IMR-90 (cell line): ENCODE results near the gene IFNL3. TPM values are rescaled to one million over a fixed set of nuclear protein-coding genes. Genes with fewer than 3 reads are reported as not detected.

Experiments
- ATAC-seq: fragments of 200-7000 bp; cut with Tn5 transposase; 2 replicates; pipeline ENCODE4 v1.9.1; 2020; ENCODE audit warnings: low read depth, mild to moderate bottlenecking, moderate library complexity
- BruUV-seq: library from RNA; stranded (reverse); fragments of 400-500 nt; replicated peaks from 2 replicates; lab custom pipeline; 2021; lab: Mats Ljungman, UMichigan
- CTCF ChIA-PET: fragments of 300-600 bp; formaldehyde crosslinking; extraction: SDS; loops from one replicate; lab custom pipeline; 2021; ENCODE audit warnings: antibody characterized with exemption; lab: Yijun Ruan, JAX
- POLR2A ChIA-PET: fragments of 300-600 bp; sonication (Branson Sonifier 250); formaldehyde crosslinking; loops from one replicate; lab custom pipeline; 2022; ENCODE audit warnings: antibody characterized with exemption; ENCODE audit not compliant: unreplicated experiment; lab: Charles Lee
- DNase-seq: peaks from one replicate; pipeline ENCODE4 v3.0.0; 2013
- H2AFZ ChIP-seq: replicated peaks from 2 replicates; pipeline ENCODE3; 2013; ENCODE audit warnings: low read length, mild to moderate bottlenecking; ENCODE audit not compliant: poor library complexity
- H2AK5ac ChIP-seq: 2 replicates; pipeline ENCODE4 v1.6.1; 2013; ENCODE audit warnings: low read depth, low read length, inconsistent platforms
- H2AK9ac ChIP-seq: replicated peaks from 2 replicates; pipeline ENCODE3; 2013; ENCODE audit warnings: mild to moderate bottlenecking, low read depth, low read length, moderate library complexity; ENCODE audit not compliant: poor library complexity
- H2BK120ac ChIP-seq: 2 replicates; pipeline ENCODE4 v1.6.1; 2013; ENCODE audit warnings: low read depth, low read length, inconsistent platforms
- H2BK15ac ChIP-seq: 3 replicates; pipeline ENCODE4 v1.6.1; 2013; ENCODE audit warnings: low read depth, low read length, inconsistent platforms
- H2BK20ac ChIP-seq: 2 replicates; pipeline ENCODE4 v1.6.1; 2013; ENCODE audit warnings: low read depth, mild to moderate bottlenecking, inconsistent platforms, low read length, moderate library complexity
- H2BK5ac ChIP-seq: 2 replicates; pipeline ENCODE4 v1.6.1; 2013; ENCODE audit warnings: mild to moderate bottlenecking, low read depth, low read length, inconsistent platforms; ENCODE audit not compliant: poor library complexity, severe bottlenecking
- H3K14ac ChIP-seq: replicated peaks from 2 replicates; pipeline ENCODE4 v1.6.1; 2013; ENCODE audit warnings: low read depth, low read length, inconsistent platforms
- H3K18ac ChIP-seq: 2 replicates; pipeline ENCODE4 v1.6.1; 2013; ENCODE audit warnings: low read depth, low read length, control low read depth
- H3K23ac ChIP-seq: 2 replicates; pipeline ENCODE4 v1.6.1; 2013; ENCODE audit warnings: low read depth, low read length, inconsistent platforms
- H3K27ac ChIP-seq: 2 replicates; pipeline ENCODE4 v1.5.1; 2013; ENCODE audit warnings: mild to moderate bottlenecking, control low read depth, low read length; ENCODE audit not compliant: insufficient read depth
- H3K27me3 ChIP-seq: 2 replicates; pipeline ENCODE4 v1.6.1; 2013; ENCODE audit warnings: low read length; ENCODE audit not compliant: control insufficient read depth, insufficient read depth
- H3K36me3 ChIP-seq: 2 replicates; pipeline ENCODE4 v1.6.1; 2013; ENCODE audit warnings: low read length, mixed read lengths; ENCODE audit not compliant: control insufficient read depth, insufficient read depth
- H3K4ac ChIP-seq: 2 replicates; pipeline ENCODE4 v1.6.1; 2013; ENCODE audit warnings: low read depth, low read length, inconsistent platforms
- H3K4me1 ChIP-seq: 2 replicates; pipeline ENCODE4 v1.6.1; 2013; ENCODE audit warnings: low read length, mixed read lengths; ENCODE audit not compliant: control insufficient read depth, insufficient read depth
- H3K4me2 ChIP-seq: 2 replicates; pipeline ENCODE4 v1.6.1; 2013; ENCODE audit warnings: low read depth, mild to moderate bottlenecking, control low read depth, low read length, moderate library complexity
- H3K4me3 ChIP-seq: 2 replicates; pipeline ENCODE4 v1.5.1; 2013; ENCODE audit warnings: low read depth, mild to moderate bottlenecking, control low read depth, low read length, moderate library complexity; ENCODE audit not compliant: insufficient read depth
- H3K56ac ChIP-seq: 2 replicates; pipeline ENCODE4 v1.6.1; 2013; ENCODE audit warnings: low read length, inconsistent platforms; ENCODE audit not compliant: insufficient read depth; ENCODE audit errors: extremely low read depth
- H3K79me1 ChIP-seq, 2 experiments: 2 replicates each; pipeline ENCODE4 v1.6.1; 2013; ENCODE audit warnings: low read length in 2 of 2, inconsistent platforms in 1 of 2, low read depth in 1 of 2
- H3K9ac ChIP-seq: 2 replicates; pipeline ENCODE4 v1.6.1; 2013; ENCODE audit warnings: low read depth, low read length, control low read depth
- H3K9me1 ChIP-seq: 2 replicates; pipeline ENCODE4 v1.6.1; 2013; ENCODE audit warnings: low read length, inconsistent platforms; ENCODE audit not compliant: insufficient read depth
- H3K9me3 ChIP-seq: 2 replicates; pipeline ENCODE4 v1.6.1; 2013; ENCODE audit warnings: low read length; ENCODE audit not compliant: control insufficient read depth, insufficient read depth
- H4K20me1 ChIP-seq: 2 replicates; pipeline ENCODE4 v1.6.1; 2013; ENCODE audit warnings: low read length, inconsistent platforms; ENCODE audit not compliant: insufficient read depth
- H4K5ac ChIP-seq: 2 replicates; pipeline ENCODE4 v1.6.1; 2013; ENCODE audit warnings: mild to moderate bottlenecking, low read depth, low read length, control low read depth
- H4K8ac ChIP-seq, 2 experiments: 2 replicates each; pipeline ENCODE4 v1.6.1; 2013; ENCODE audit warnings: low read depth in 2 of 2, low read length in 2 of 2, control low read depth in 1 of 2, inconsistent platforms in 1 of 2
- H4K91ac ChIP-seq: 2 replicates; pipeline ENCODE4 v1.6.1; 2013; ENCODE audit warnings: low read depth, low read length, inconsistent platforms; ENCODE audit not compliant: insufficient read depth
- FOS ChIP-seq: fragments of 150-350 bp; IDR thresholded peaks from 2 replicates; pipeline ENCODE4 v1.6.1; 2016; ENCODE audit warnings: low read depth, low read length
- WGBS, 2 experiments: methylation state at CpG; one replicate each; pipeline versions ENCODE4 v1.1.5 to v1.1.7; 2013; ENCODE audit warnings: missing lambda C conversion rate in 2 of 2; ENCODE audit not compliant: insufficient read length in 1 of 2; ENCODE audit errors: extremely low coverage in 2 of 2; 5-methylcytosine and 5-hydroxymethylcytosine counted together
- dilution Hi-C: fragments of 300-500 bp; cut with HindIII; formaldehyde crosslinking; loops from one replicate; pipeline ENCODE4 v1.14.3; 2018; ENCODE audit warnings: low sequenced_read_pairs; ENCODE audit not compliant: unreplicated experiment
- in situ Hi-C: fragments of 300-500 bp; cut with MboI; formaldehyde crosslinking; loops from 3 replicates; pipeline ENCODE4 v1.14.3; 2019; ENCODE audit warnings: low sequenced_read_pairs, inconsistent platforms, mixed read lengths
- intact Hi-C: fragments of 100-400 bp; cut with micrococcal nuclease; formaldehyde crosslinking; loops from 2 replicates; pipeline ENCODE4 v1.10.0; 2022
- polyA plus RNA-seq, 3 experiments: library from polyadenylated mRNA; depleted of rRNA; stranded (reverse); fragments of >200 nt; gene quantifications; 2 replicates each; pipeline ENCODE4 v1.2.3, GENCODE V29; 2012; ENCODE audit warnings: low replicate concordance in 1 of 3
- total RNA-seq: library from RNA; depleted of rRNA; stranded (reverse); fragments of >200 nt; gene quantifications from 2 replicates; pipeline ENCODE4 v1.2.3, GENCODE V29; 2012

The IFNL3 gene
- total and polyA plus RNA-seq, 2 of the 4 experiments (the other 2 are of a cell fraction) = not detected

DNA sequence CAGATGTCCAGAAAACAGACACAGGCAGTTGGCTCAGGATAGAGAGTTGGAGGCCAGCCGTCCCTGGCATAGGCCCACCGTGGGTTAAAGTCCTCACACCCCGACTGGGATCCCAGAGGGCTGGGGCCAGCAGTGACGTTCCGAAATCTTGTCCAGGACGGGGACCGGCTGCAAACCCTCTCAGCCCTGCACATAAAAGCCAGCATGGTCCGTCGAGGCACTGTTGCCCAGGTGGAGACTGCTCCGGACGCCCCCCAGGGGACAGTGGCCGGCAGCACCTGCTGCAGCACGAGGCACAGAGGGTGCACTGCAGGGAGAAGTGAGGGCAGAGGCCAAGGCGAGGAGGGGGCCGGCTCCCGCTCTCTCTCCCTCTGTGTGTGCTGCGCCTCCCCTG, 19.1 kb upstream of the IFNL3 start:
- no peak overlapping the region for H4K91ac ChIP-seq
- no peaks in the 10 kb centered on the region for H3K36me3 ChIP-seq
- peaks cover 51% of the 10 kb centered on the region for H3K27me3 ChIP-seq
- no peaks in the 10 kb centered on the region for H3K9me1 ChIP-seq
- H2AK9ac ChIP-seq = no peak overlapping the region
- no peak overlapping the region for H2AK5ac ChIP-seq
- no peak overlapping the region for H3K18ac ChIP-seq
- 4% methylated on average over 12 of the region's 17 CpGs; no CpG with 5 or more reads in 1 of the 2 experiments for WGBS, 2 experiments
- H2BK20ac ChIP-seq = no peak overlapping the region
- BruUV-seq = no TSS peak
- no peak for TF ChIP-seq FOS
- no peak overlapping the region for H3K4me3 ChIP-seq
- no peak overlapping the region for H3K23ac ChIP-seq
- DNase-seq = no peak
- no peak overlapping the region for H3K4me2 ChIP-seq
- no peak overlapping the region for H2BK120ac ChIP-seq
- no peaks in the 10 kb centered on the region for H3K79me1 ChIP-seq
- H3K4ac ChIP-seq = no peak overlapping the region
- no peak overlapping the region for H4K8ac ChIP-seq
- H2BK5ac ChIP-seq = no peak overlapping the region
- no peak overlapping the region for H3K14ac ChIP-seq
- H4K5ac ChIP-seq = no peak overlapping the region
- H2AFZ ChIP-seq = no peak overlapping the region
- intact Hi-C loops = no loop called here
- no peak overlapping the region for H3K56ac ChIP-seq
- no peaks in the 10 kb centered on the region for H4K20me1 ChIP-seq
- dilution Hi-C loops = no loop called here
- in situ Hi-C loops = no loop called here
- no peaks in the 10 kb centered on the region for H3K4me1 ChIP-seq
- H2BK15ac ChIP-seq = no peak overlapping the region
- no peak for ATAC-seq
- no peaks in the 10 kb centered on the region for H3K9me3 ChIP-seq
- CTCF ChIA-PET = no interaction called here
- POLR2A ChIA-PET = no interaction called here
- H3K27ac ChIP-seq = no peak overlapping the region
- no peak overlapping the region for H3K9ac ChIP-seq
